Adipose tissue (tissue), 3 donors: ENCODE results near the gene THG1L. TPM values are rescaled to one million over a fixed set of nuclear protein-coding genes. Genes with fewer than 3 reads are reported as not detected.
"Not testable (repeated sequence)": the region's sequence is repeated elsewhere in the genome, so short reads cannot be mapped to it uniquely, and the experiment has no call there.

Source experiments
- H3K27ac ChIP-seq: one replicate; pipeline ENCODE4 v1.5.1; 2013; ENCODE audit warnings: low read depth, low read length
- WGBS, 3 donors: extraction: QIAGEN DNeasy Blood & Tissue Kit; methylation state at CpG; one replicate each; pipeline ENCODE4 v1.1.7; 2013; 5-methylcytosine and 5-hydroxymethylcytosine counted together
- polyA plus RNA-seq, 3 donors: library from polyadenylated mRNA; stranded (reverse); fragments of 200-250 nt; gene quantifications; one replicate each; pipeline ENCODE4 v1.2.3, GENCODE V29; 2013
- donor health status: healthy with polysubstance abuse.
- donor health status: Bipolar disorder and iron deficiency.
- donor health status: healthy.

The THG1L gene
- 10 to 100 TPM in 2 of 3 donors, 1 to 10 TPM in 1; 9.0 to 13.5 (median 11.7) TPM for polyA plus RNA-seq

- H3K27ac ChIP-seq = no peak within 1 kb of the TSS
- 1 to 2% (median 1%) methylated on average over 47 of the region's 47 CpGs for WGBS, 3 donors
Measured at GRCh38 chr5:157731272-157732129, at the start of gene THG1L. Gene THG1L (plus strand): TSS chr5:157731420. CDS start chr5:157731441, 21 bp downstream.

GRCh38 chr5:157682257-157682656 lies 49.0 kb upstream of the THG1L start:
- no peak overlapping the region for H3K27ac ChIP-seq
- 63 to 71% (median 68%) methylated on average over 3 of the region's 3 CpGs for WGBS, 3 donors

- H3K27ac ChIP-seq = not testable (repeated sequence)
- WGBS, 3 donors = 79 to 86% (median 81%) methylated on average over 14 of the region's 14 CpGs
Measured at GRCh38 chr5:157686276-157687197, 44.7 kb upstream of the THG1L start.

DNA sequence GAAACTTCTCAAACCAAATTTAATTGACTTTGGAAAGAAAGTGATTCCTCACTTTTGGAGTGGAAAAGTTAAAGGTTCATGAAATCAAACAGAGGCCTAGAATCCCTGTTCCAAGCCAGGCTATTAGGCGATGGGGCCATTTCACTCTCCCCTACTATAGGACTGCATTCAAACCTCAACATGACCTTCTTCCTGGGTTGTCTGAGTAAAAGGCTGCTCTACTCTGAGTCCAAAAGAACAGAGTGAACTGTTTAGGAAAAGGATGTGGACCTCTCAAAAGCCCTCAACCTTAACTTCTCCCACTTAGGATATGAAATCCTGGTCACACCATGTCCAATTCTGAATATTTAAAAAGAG lies 44.0 kb upstream of the THG1L start:
- 75 to 88% (median 86%) methylated on average over 1 of the region's 1 CpG for WGBS, 3 donors
- no peak overlapping the region for H3K27ac ChIP-seq

- WGBS, 3 donors = 60 to 78% (median 65%) methylated on average over 47 to 52 of the region's 52 CpGs
Measured at GRCh38 chr5:157689942-157690689, 41.1 kb upstream of the THG1L start.

DNA sequence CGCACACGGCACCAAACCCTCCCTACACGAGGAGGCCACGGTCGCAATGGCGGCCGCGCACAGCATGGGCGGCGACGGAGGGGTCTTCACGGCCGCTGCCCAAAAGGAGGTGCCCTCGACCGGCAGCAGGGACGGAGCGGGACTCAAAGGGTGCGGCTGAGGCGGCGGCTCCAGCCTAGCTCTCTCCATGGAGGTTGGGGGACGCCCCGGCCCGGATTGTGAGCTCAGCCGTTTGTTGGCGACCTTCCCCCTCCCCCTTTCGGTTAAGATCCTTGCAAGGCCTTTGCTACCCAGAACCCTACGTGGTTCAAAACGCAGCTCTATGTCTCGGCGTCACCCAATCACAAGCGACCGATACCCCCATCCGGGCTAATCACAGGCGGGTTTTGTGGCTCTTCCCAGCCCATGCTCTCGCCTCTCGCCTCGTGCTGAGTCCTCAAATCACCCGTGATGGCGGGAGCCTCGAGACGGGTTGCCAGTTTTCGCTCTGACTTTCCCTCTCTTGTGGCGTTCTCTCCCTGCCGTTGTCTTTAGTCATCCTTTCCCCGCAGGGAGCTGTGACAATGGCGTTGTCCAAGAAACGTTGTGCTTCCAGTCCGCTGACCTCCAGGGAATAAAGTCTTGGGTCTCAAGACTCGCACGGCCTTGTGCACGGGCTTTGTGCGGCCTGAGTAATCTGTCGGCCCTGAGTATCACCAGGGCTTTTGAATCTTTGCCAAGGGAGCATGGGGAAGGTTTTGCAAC lies 40.4 kb upstream of the THG1L start:
- 65 to 79% (median 72%) methylated on average over 48 to 53 of the region's 53 CpGs for WGBS, 3 donors
- H3K27ac ChIP-seq = no peak overlapping the region

More at GRCh38 chr5:157689942-157690689, 41.1 kb upstream of the THG1L start:
- H3K27ac ChIP-seq = no peak overlapping the region

GRCh38 chr5:157693816-157694215 lies 37.4 kb upstream of the THG1L start:
- H3K27ac ChIP-seq = not testable (repeated sequence)
- 88 to 99% (median 93%) methylated on average over 25 of the region's 25 CpGs for WGBS, 3 donors

GRCh38 chr5:157696154-157696553 lies 35.1 kb upstream of the THG1L start:
- WGBS, 3 donors = 86 to 96% (median 86%) methylated on average over 3 of the region's 3 CpGs
- not testable (repeated sequence) for H3K27ac ChIP-seq

DNA sequence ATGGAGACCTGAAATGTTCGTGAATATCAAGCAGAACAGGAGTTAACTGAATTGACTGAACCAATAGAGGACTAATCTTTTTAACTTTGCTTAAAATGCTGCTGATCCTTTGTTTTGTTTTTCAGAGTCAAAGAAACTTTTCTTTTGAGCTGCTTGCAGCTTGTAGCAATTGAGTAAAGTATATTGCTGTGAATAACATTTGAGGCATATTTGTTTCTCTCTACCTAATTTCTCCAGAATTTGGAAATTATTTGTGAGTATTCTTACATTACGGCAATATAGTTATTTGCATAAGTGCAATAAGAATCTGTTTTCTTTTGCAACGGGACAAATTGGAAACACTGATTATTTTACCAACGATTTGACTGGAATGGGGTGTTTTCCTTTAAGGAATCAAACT lies 32.5 kb upstream of the THG1L start:
- H3K27ac ChIP-seq = not testable (repeated sequence)
- 69 to 94% (median 79%) methylated on average over 4 of the region's 4 CpGs for WGBS, 3 donors

GRCh38 chr5:157703736-157704135 lies 27.5 kb upstream of the THG1L start:
- 74 to 87% (median 75%) methylated on average over 3 of the region's 3 CpGs for WGBS, 3 donors

DNA sequence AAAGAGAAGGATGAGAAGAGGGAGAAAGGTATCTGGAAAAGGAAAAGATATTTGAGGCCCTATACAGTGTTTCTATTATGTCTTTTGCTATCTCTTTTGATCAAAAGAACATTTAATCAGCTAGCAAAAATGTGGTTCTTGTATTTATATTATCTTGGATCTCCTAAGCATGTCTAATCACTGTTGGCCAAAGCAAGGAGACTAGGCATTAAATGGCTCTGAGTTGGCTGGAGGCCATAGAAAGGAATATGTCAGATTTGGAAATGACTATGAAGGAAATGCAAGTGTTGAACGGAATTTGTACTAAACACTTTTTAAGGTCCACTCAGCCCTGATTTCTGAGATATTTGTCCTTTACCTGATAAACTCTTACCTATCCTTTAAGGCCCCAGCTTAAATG lies 22.4 kb upstream of the THG1L start:
- WGBS, 3 donors = 50 to 78% (median 52%) methylated on average over 1 of the region's 1 CpG
- no peak overlapping the region for H3K27ac ChIP-seq

More at GRCh38 chr5:157703736-157704135, 27.5 kb upstream of the THG1L start:
- H3K27ac ChIP-seq = no peak overlapping the region

GRCh38 chr5:157709346-157709745 lies 21.9 kb upstream of the THG1L start:
- H3K27ac ChIP-seq = no peak overlapping the region

- 74 to 81% (median 76%) methylated on average over 3 of the region's 3 CpGs for WGBS, 3 donors
- H3K27ac ChIP-seq = no peak overlapping the region
Measured at GRCh38 chr5:157710431-157710830, 20.8 kb upstream of the THG1L start.

DNA sequence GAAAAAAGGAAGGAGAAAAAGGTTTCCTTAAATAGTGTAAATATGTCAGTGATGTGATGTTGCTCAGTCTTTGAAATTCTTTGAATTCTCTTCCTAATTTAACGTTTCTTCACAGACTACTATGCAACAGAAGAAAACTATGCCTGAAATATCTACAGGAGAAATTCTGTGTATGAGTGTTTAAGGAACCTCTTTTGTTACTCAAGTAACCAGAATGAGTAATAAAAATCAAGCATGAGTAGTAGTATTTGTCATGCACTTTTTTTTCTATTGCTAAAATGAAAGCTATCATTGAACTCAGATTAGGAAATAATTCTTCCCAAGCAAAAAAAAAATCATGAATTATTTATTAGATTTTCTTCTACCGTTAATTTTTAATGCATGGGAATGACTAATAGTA lies 20.3 kb upstream of the THG1L start:
- 50 to 61% (median 50%) methylated on average over 2 of the region's 2 CpGs for WGBS, 3 donors
- H3K27ac ChIP-seq = no peak overlapping the region

DNA sequence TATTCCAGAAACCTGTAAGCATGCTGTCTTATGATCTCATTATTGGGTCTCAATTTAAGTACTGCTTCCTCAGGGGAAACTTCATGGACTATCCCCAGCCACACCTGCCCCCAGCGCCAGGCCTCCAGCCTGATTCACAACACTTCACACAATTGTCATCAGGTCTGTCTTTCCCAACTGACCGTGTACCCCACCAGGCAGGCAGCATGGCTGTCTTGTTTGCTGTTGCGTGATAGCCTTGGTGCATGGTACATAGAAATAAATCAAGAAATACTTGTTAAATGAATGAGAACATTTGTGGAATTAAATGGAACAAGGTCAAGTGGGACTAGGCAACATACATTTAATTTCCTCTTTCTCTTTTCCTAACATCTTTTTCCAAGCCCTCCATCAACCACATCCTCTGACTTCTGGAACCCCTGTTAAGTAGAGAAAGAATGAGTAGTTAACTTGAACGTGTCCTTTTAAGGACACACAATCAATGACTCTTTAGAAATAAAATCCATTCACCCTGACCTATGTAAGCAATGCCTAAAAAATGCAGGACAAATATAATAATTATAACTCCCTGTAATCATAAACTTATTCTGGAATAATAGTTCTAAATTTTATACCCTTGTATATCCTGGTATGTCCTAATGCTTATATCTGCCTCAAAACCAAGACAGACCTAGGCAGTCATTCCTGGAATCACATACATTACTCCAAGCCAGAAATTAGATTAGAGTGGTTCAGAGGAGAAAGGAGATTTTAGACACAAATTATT lies 17.2 kb upstream of the THG1L start:
- WGBS, 3 donors = 79 to 89% (median 85%) methylated on average over 4 of the region's 4 CpGs
- no peak overlapping the region for H3K27ac ChIP-seq

GRCh38 chr5:157714596-157714864 lies 16.7 kb upstream of the THG1L start:
- no peak overlapping the region for H3K27ac ChIP-seq

GRCh38 chr5:157718519-157718918 lies 12.7 kb upstream of the THG1L start:
- H3K27ac ChIP-seq = no peak overlapping the region
- 1 to 10% (median 5%) methylated on average over 4 of the region's 4 CpGs for WGBS, 3 donors

GRCh38 chr5:157719245-157719644 lies 12.0 kb upstream of the THG1L start:
- 86 to 95% (median 90%) methylated on average over 2 of the region's 2 CpGs for WGBS, 3 donors
- no peak overlapping the region for H3K27ac ChIP-seq
